DLD1 (cell line): ENCODE data around the gene SARNP.

Experiments
- in situ Hi-C: cut with HindIII; loops from 2 replicates; pipeline ENCODE4 v1.10.0; 2017; ENCODE audit warnings: low sequenced_read_pairs

The SARNP gene

DNA sequence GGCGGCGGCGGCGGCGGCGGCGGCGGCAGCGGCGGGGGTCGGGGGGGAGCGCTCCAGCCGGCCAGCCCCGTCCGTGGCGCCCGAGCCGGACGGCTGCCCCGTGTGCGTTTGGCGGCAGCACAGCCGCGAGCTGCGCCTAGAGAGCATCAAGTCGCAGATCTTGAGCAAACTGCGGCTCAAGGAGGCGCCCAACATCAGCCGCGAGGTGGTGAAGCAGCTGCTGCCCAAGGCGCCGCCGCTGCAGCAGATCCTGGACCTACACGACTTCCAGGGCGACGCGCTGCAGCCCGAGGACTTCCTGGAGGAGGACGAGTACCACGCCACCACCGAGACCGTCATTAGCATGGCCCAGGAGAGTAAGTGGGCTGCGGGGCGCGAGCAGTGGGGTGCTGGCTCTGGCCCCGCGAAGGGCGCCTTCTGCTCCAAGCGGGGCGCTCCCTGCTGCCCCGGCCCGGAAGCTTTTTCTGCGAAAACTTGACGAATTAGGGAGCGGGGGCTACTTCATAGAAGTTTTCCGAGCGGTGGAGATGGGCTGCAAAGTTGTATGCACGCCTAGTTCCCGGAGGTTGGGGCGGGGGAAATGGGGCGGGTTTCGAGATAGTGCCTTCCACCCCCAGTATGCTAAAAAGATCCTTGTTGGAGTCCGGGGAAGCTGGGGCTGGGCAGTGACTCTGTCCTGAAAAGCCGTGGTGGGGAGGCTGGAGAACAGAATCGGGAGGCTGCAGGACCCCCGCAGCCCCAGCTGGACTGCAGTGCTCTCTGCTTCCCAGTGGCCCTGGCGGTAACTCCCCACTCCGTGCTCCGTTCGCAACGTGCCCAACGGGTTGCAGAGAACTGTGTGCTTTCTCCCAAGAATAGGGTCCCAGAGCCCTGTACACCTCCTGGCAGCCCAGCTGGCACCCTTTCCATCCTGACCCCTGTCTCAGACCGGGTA is 73.9 kb downstream of the SARNP start:
- in situ Hi-C loops, result no loop called here

DNA sequence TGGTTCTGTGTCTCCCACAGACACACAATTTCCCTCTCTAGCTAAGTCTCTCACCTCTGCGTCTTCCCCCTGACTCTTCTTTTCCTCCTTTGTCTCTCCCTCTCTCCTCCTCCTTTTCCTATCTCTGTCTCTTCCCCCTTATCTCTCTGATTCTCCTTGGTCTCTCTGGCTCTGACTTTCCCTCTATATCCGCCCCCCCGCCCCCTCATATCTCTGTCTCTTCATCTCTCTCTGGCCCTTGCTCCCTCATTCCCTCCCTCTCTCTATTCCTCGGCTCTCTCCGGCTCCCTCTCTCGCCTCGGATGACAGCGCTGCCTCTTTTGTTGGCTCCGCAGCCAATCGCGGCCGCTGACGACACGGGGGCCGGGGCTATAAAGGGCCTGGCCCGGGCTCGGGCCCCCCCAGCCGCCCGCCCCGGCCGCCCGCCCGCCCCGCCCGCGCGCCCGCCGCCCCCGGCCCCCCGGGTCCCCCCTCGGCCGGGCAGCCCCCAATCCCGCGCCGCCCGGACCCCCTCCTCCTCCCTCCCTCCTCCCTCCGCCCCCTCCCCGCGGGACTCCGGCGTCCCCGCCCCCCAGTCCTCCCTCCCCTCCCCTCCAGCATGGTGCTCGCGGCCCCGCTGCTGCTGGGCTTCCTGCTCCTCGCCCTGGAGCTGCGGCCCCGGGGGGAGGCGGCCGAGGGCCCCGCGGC is 74.7 kb downstream of the SARNP start, which contains the start of gene GDF11:
GDF11 (plus strand) TSS at position 404 of the 687 bp plus-strand sequence; CDS start at position 599, 195 bp downstream.
- in situ Hi-C loops, result no loop called here

- in situ Hi-C loops, result no loop called here
These were observed 75.4 kb downstream of the SARNP start for GRCh38 chr12:55741931-55742680.

DNA sequence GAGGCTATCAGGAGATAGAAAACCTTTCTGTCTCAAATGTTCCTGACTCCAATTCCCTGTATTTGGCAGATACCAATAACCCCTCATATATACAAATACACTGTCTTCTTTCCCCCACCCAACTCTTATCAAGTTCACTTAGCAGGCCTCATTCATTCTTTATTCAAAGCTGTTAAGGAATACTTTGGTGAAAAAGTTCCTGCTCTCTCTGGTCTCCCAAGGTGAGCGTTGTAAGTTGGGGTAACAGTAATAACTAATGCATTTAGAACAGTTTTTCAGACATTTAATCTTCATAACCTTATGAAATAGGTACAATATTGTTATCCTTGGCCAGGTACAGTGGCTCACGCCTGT is 78.5 kb downstream of the SARNP start:
- in situ Hi-C loops, result no loop called here

DNA sequence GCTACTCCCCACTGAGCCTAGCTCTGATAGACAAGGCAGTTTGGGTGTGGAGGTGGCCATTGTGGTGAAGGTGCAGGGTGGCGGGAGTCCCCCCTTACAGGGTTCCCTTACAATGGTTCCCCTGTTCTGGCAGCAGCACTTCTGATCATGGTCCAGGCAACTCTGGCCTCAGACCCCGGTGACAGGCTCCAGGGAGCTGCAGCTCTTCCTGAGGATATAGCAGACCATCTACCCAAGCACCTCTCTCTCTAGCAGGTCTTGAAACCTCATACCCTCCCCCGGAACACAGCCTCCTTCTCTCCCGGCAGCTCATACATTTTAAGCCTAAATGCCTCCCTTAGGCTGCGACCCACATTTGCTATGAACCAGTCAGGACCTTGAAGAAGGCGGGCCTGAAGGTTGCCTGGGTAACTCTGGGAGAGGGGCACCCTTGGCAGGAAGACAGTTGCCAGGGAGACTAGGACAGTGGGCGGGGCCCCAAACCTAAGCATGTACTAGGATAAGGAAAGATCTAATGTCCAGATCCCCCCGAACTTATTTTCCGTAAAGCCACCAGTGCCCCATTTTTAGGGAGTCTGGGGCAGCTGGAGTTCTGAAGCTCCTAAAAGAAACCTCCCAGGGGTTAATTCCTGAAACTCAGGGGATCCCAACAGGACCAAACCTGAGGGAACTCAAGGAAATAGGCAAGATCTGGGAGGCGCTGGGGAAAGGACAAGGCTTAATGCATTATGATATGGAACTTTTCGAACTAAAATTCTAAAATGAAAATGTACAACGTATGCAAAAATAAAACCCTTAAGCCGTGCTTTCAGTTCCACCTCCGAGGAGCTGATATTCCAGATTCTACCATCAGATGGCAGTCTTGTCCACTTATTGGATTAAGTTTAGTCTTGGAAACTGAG is 79.2 kb downstream of the SARNP start:
- in situ Hi-C loops, result no loop called here

- in situ Hi-C loops, result no loop called here
These were observed 79.9 kb downstream of the SARNP start for GRCh38 chr12:55737581-55738122.

DNA sequence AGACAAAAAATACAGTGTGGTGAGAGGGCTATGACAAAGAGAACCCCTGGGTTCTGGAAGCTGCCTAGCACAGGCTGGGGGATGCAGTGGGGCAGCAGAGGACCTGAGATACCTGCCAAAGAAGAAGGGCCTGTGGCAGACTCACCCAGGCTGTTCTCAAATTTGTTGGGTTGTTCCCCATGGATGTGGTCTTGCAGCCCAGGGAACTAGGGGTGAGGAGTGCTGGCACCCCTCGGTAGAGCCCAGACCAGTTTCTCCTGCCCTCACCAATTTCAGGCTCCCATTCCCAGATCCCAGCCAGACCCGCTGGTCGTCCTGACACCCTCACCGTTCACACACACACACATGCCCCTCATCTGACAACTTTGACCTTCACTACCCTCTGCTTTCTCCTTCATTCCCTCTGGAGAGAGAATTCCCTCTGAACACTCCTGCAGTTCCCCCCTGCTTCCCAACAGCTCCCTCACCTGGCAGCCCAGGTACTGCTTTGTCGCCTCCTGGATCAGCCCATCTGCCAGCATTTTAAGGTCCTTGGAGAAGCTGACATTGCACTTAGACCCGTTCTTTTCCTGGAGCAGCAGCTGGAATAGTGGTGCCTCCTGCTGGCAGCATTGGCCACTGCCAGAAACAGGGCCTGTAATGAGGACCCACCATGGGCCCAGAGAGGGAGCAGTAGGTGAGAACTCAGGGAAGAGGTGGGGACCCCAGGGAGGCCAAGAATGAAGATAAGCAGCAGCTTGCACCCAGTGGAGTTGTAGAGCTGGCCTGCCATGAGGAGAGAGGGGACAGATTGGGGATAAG is 80.5 kb downstream of the SARNP start:
- in situ Hi-C loops, result no loop called here

GRCh38 chr12:55736076-55736475 is 81.4 kb downstream of the SARNP start:
- in situ Hi-C loops, result no loop called here

GRCh38 chr12:55734595-55734994 is 82.9 kb downstream of the SARNP start:
- in situ Hi-C loops, result no loop called here

- in situ Hi-C loops, result no loop called here
These were observed 83.7 kb downstream of the SARNP start for GRCh38 chr12:55733858-55734257.

DNA sequence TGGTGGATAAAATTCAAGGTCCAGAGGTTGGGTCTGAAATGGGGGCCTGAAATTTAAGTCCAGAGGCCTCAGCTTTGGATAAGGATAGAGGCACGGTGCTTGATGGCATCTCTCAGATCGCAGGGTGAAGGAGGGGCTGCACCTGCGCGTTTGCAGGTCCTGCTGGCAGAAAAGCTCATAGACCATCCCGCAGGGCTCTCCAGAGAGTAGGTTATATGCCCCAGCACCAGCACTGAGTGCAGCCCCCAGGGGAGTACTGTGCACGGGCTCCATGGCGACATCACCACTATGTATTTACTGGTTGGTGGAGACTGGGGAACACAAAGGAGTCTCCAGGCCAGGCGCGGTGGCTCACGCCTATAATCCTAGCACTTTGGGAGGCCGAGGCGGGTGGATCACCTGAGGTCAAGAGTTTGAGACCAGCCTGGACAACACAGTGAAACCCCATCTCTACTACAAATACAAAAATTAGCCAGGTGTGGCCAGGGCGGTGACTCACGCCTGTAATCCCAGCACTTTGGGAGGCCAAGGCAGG is 84.4 kb downstream of the SARNP start:
- in situ Hi-C loops, result no loop called here

DNA sequence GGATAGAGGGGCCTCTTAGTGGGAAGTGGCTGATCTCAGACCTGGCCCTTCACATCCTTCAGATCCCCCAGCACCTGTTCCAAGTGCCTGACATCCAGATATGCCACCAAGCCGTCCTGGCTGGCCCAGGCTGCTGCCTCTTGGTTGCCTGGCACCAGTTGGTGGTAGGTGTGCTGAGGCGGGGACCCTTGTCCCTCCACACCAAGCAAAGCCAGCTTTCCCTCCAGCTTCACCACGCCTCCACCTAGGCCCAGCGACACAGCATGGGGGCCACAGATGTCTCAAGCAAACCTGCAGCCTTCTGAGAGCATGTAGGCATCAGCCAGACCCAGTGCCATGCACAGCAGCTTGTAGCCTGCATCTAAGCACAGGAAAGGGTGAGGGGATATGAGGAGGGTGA is 85.2 kb downstream of the SARNP start:
- in situ Hi-C loops, result no loop called here

GRCh38 chr12:55729819-55730818 is 87.4 kb downstream of the SARNP start:
- in situ Hi-C loops, result no loop called here

DNA sequence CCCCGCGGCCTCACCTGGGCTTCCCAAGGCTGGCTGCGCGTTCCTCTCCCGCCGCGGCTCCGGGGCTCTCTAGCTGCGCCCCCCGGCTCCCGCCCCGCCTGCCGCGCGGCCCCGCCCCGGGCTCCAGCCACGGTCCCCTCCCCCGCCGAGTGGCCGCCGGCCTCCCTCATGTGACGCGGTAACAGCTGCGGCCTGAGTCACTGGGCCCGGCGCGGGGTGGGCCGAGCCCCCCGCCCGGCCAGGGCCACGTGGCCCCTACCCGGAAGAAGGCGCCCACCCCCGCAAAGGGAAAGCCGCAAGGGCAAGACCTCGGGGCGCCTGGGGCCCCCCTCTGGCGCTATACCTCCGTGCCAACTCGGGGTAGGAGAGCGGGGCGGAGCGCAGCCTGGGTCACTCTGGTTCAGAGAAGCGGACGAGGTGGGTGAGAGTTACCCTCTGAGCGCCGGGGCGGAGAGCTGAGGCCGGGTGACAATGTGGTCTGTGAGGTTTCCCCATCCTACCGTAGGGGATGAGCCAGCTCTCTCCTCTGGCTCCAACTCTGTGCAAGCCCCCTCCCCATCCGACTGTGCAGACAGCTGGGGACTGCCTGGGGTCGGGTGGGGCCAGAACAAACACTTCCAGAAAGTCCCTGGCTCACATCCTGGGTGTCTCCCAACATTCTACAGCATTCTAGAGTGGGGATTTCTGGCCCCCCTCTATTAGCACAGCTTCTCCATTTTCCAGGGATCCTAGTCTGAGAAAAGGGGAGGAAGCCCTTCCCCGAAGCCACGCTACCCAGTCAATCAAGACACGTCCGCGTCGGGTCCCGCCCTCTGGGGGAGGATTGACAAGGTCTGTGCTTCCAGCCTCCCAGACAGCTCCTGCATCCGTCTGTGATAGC is 88.3 kb downstream of the SARNP start, which contains the start of gene CD63:
CD63 (minus strand) TSS at position 71 of the 880 bp plus-strand sequence. CDS start 668 bp downstream, outside the sequence.
- in situ Hi-C loops, result no loop called here

- in situ Hi-C loops, result no loop called here
These were observed 89.2 kb downstream of the SARNP start for GRCh38 chr12:55728186-55728938.

GRCh38 chr12:55727643-55728185 is 89.8 kb downstream of the SARNP start:
- in situ Hi-C loops, result no loop called here
